HG02840 (cell line): ENCODE data around the gene HJURP.

ENCODE experiments used
- ATAC-seq: cut with Tn5 transposase; IDR thresholded peaks from one replicate; pipeline ENCODE4 v1.9.1; 2021; ENCODE audit warnings: mild to moderate bottlenecking, moderate library complexity, moderate number of reproducible peaks; ENCODE audit not compliant: unreplicated experiment, low FRiP score

Gene HJURP

GRCh38 chr2:233816771-233817170, 37.6 kb downstream of the HJURP start:
- no peak for ATAC-seq

- no peak for ATAC-seq
Observed at GRCh38 chr2:233816334-233816733, 38.0 kb downstream of the HJURP start.

GRCh38 chr2:233815861-233816260, 38.5 kb downstream of the HJURP start:
- no peak for ATAC-seq

- ATAC-seq: no peak
Observed at GRCh38 chr2:233814056-233814835, 40.1 kb downstream of the HJURP start.

- no peak for ATAC-seq
Observed at GRCh38 chr2:233813236-233814055, 40.9 kb downstream of the HJURP start.

- ATAC-seq: no peak
Observed at GRCh38 chr2:233811732-233812131, 42.6 kb downstream of the HJURP start.

- no peak for ATAC-seq
Observed at GRCh38 chr2:233811087-233811486, 43.2 kb downstream of the HJURP start.

- ATAC-seq: no peak
Observed at GRCh38 chr2:233810385-233810784, 44.0 kb downstream of the HJURP start.

- ATAC-seq: no peak
Observed at GRCh38 chr2:233807966-233808935, 46.1 kb downstream of the HJURP start.

GRCh38 chr2:233807215-233807865, 47.0 kb downstream of the HJURP start:
- no peak for ATAC-seq

- ATAC-seq: no peak
Observed at GRCh38 chr2:233803994-233804393, 50.3 kb downstream of the HJURP start.

- ATAC-seq: no peak
Observed at GRCh38 chr2:233803292-233803911, 50.9 kb downstream of the HJURP start.

GRCh38 chr2:233802132-233802815, 52.1 kb downstream of the HJURP start:
- no peak for ATAC-seq

GRCh38 chr2:233801357-233802131, 52.8 kb downstream of the HJURP start:
- ATAC-seq: no peak

GRCh38 chr2:233800208-233800607, 54.1 kb downstream of the HJURP start:
- no peak for ATAC-seq

GRCh38 chr2:233799716-233800115, 54.6 kb downstream of the HJURP start:
- ATAC-seq: no peak

- ATAC-seq: no peak
Observed at GRCh38 chr2:233799087-233799665, 55.2 kb downstream of the HJURP start.
